Stimulated activated CD4-positive, alpha-beta T cell treated with anti-CD3 and anti-CD28 coated beads, Interleukin-12 subunit alpha, Interleukin-12 subunit beta, amount 100 ng/mL, for 4 hours (primary cell): Measurements from ENCODE around the gene SPIN1.

Source experiments
- DNase-seq: peaks from one replicate; pipeline ENCODE4 v3.0.0-alpha.2; 2020

Gene SPIN1

DNA sequence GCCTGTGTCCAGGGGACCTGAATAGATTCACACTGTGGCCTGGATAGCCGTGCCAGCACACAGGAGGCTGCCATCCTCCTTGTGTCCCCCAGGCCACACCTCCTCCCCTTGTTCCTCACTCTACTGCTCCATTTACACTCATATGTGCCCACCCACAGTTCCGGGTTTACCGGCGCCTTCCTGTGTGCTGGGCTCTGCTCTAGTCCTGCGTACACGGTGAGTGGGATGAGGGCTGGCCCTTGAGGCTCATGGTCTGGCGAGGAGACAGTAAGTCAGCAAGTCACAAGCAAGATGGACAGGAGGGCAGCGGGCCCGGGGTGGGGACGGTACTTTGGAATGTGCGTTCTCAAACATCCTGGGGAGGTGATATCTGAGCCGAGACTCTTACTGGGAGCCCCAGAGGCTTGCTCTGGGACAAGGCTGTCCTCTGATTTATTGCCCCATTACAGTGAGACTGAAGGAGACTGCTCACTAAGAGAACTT is 114.3 kb downstream of the SPIN1 start:
- no peak for DNase-seq

DNA sequence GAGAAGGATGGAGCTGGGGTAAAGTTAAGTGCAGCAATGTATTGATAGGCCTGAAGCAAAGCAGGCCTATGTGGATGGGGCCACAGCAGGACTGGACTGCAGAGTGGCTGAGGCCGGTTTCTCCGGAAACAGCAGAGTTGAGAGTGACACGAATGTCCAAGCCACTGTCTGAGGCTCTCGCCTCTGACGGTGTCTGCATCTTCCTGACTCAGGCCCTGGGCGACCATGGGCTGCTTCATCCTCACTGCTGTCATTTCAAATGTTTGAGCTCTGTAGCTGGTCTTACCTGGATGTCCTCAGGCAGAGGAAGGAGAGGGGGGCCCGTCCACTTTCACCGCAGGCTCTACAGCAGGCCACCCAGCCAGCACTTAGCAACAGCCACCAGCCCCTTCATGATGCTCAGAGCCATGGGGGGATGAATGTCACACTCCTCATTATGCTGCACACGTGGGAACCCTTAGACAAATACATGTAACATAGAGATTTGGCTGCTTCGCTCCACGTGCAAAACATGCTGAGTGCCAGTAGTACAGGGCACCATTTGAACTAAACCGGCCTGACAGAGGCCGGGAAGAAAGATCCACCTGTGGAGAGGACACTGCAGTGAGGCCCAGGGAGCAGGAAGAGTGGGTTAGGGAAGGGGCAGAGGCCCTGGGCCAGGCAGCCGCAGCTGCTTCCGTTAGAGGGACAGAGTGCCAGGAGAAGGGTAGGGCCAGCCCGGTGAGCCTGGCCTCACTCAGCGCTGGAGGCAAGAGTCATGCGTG is 115.0 kb downstream of the SPIN1 start:
- DNase-seq: no peak

- no peak for DNase-seq
Measured at GRCh38 chr9:88503845-88504764, 115.9 kb downstream of the SPIN1 start.

DNA sequence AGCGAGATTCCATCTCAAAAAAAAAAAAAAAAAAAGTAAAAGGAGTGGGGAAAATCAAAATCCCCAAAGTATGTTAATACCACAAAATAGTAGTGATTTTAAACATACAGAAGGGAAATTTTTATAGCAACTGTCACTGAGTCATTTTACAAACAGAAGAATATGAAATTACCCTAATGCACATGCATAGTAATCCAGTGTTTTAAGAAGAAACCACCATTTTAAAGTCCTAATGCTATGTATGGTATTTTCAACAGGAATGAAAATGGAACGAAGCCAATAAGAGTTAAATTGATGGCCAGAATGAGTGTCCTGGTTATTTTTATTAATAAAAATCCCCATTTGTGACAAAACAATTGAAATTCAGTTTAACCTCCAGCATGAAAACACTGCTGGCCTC is 120.1 kb downstream of the SPIN1 start:
- no peak for DNase-seq

DNA sequence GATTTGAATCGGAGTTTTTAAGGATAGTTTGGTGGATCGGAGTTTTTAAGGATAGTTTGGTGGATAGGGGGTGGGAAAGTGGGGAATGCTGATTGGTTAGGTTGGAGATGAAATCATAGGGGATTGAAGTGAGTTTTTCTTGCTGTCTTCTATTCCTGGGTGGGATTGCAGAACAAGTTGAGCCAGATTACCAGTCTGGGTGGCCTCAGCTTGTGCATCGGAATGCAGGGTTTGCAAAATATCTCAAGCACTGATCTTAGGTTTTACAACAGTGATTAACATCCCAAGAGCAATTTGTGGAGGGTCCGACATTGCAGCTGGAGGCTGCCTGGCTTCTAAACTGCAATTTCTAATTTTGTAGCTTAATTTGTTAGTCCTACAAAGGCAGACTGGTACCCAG is 123.7 kb downstream of the SPIN1 start:
- no peak for DNase-seq

DNA sequence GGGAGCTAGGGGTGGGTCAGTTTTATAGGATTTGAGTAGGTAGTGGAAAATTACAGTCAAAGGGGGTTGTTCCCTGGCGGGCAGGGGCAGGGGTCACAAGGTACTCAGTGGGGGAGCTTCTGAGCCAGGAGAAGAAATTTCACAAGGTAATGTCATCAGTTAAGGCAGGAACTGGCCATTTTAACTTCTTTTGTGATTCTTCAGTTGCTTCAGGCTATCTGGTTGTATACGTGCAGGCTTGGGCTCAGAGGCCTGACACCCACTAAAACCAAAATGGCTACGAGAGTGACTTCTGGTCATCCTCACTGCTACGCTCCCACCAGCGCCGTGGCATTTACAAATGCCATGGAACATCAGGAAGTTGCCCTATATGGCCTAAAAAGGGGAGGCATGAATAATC is 126.0 kb downstream of the SPIN1 start:
- DNase-seq: no peak

DNA sequence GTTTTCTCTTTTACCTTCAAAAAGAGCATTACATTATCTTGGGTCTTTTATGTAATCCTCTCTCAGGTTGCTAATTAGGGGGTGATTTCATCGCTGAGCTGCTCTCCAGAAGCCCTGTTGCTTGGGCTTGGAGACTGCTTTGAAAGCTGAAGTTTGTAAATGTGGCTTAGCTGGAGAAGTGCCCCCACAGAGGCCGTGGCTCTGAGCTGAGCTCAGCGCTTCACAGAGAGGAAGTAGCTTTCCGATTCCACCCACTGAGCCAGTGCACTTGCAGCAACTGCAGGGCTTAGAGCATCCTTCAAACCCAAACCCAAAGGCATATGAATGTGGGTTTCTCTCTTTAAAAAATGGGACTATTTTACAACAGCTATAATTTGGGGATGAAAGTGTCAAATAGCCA is 133.1 kb downstream of the SPIN1 start:
- DNase-seq: no peak

- DNase-seq: no peak
Measured at GRCh38 chr9:88522360-88522759, 134.1 kb downstream of the SPIN1 start.

DNA sequence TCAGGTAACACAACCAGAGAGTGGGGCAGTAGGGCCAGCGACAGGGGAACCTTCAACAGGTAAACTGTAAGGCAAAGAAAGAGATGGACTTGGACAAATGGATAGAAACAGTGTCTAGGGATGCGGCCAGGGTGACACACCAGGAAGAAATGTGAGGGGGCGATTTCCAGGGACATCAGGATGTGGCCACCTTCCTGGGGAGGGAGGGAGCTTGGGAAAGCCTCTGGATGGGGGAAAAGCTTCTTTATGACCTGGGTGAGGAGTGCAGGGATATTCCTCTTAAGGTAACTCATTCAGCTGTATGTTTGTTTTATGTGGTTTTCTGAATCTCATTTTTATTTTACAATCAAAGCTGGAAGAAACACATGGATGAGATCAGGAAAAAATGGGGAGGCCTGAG is 134.8 kb downstream of the SPIN1 start:
- DNase-seq: no peak

DNA sequence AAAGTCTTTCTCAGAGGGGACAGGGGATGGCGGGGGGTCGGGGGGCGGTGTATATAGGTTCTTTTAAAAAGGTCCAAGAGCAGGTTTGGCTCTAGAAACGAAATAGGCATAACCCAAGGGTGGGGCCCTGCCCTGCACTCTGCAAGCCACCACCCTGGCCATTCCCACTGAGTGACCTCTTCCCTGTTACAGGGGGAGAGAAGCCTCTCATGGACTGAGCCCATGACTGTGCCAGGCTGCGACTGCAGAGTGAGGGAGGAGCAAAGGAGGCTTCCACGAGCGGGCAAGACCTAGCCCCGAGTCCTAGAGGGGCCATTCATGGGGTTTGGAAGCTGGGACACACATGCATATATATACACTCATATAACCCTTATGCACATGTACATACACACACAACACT is 136.7 kb downstream of the SPIN1 start:
- DNase-seq: no peak

GRCh38 chr9:88527618-88528017 is 139.4 kb downstream of the SPIN1 start:
- DNase-seq: no peak
